Fibroblast of skin of right biceps (primary cell): ENCODE data around the gene IDH3G.
"Not testable (repeated sequence)": the region's sequence is repeated elsewhere in the genome, so short reads cannot be mapped to it uniquely, and the experiment has no call there.

Source experiments
- DNase-seq: peaks from one replicate; pipeline ENCODE4 v3.0.0-alpha.2; 2013

The IDH3G gene

GRCh38 chrX:153794018-153794896, at the start of gene IDH3G, which contains the start of gene SSR4:
Gene IDH3G, minus strand, starts transcription at chrX:153794375. Its CDS starts 49 bp downstream, at chrX:153794326.
Gene SSR4, plus strand, starts transcription at chrX:153794668. Its CDS starts 20 bp downstream, at chrX:153794688.
- peak; percentile 93 for DNase-seq

- no peak for DNase-seq
Measured at GRCh38 chrX:153836921-153837320, 42.7 kb upstream of the IDH3G start.

DNA sequence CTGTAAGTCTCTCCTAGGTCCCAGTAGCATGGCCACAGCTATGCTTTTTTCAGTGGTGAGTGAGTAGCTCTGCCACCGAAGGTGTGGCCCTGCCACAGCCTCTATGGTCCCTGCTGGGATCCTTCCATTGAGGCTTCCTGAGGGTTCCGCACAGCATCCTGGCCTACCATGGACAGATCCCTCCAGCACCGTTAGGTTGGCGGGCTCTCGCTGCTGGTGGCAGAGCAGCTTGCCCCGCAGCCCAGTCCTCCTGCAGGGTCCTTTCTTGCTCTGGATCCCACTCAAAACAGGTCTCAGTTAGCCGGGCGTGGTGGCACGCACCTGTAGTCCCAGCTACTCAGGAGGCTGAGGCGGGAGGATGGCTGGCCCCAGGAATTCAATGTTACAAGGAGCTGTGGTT, 38.6 kb upstream of the IDH3G start:
- DNase-seq, result no peak

DNA sequence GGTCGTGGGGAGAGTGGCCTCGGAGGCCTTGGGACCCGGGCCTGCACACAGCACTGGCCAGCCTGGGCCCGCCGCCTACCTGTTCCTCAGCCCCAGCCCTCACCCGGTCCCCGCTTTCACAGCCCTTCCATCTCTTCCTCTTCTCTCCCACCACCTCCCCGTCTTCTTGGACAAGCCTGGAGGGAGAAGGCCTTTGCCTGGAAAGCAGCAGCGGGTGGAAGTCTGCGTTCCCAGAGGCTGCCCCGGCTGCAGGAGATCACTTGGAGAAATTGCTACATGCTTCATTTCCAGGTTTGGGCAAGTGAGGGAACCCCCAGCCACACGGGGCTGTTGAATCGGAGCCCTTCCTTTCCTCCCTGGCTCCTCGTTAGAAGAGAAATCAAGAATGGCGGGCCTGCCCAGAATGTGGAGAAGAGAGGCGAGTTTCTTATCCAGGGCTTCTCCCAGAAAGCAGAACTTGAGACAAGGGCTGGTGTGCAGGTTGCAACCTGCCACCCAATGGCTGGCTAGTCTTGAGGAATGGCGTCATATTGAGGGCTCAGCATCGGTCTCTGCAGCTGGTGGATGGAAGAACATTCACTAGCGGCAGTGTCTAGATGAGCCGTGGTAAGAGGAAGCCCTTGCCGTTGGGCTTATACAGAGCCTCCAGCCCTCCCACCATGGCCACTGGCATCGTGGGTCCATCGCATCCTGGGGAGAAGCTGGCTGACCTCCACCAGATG, 37.4 kb upstream of the IDH3G start:
- DNase-seq, result no peak

DNA sequence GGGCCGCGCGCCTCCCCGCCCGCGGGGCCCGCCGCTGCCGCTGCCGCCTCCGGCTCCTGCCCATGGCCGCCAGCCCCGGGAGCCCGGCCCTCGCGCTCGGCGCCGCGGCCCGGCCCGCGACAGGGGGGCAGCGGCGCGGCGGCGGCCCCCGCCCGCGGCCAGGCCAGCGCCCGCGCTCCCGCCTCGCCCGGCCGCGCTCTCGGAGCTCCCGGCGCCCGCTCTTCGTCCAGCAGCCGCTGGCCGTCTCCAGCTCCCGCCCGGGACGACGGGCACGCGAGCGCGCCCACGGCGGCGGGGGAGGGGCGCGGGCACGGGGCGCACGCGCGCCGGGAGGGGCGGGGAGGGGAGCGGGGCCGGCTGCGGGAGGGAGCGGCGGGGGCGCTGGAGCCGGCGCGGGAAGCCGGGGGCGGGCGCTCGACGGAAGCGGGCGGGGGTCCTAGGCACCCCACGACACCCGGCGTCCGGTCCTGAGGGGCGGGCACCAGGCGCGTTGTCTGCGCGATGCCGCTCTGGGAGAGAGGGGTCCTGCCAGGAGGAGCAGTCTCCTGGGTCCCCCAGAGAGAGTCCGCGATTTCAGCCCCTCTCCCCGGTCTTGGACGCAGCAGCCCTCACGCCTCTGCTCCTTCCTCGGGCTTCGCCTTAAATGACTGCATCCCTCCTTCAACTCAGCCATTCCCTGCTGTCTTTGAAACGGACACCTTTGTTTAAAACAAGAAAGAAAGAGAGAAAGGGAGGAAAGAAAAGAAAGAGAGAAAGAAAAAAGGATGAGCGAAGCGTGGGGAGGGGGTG, 36.7 kb upstream of the IDH3G start:
- DNase-seq, result no peak

DNA sequence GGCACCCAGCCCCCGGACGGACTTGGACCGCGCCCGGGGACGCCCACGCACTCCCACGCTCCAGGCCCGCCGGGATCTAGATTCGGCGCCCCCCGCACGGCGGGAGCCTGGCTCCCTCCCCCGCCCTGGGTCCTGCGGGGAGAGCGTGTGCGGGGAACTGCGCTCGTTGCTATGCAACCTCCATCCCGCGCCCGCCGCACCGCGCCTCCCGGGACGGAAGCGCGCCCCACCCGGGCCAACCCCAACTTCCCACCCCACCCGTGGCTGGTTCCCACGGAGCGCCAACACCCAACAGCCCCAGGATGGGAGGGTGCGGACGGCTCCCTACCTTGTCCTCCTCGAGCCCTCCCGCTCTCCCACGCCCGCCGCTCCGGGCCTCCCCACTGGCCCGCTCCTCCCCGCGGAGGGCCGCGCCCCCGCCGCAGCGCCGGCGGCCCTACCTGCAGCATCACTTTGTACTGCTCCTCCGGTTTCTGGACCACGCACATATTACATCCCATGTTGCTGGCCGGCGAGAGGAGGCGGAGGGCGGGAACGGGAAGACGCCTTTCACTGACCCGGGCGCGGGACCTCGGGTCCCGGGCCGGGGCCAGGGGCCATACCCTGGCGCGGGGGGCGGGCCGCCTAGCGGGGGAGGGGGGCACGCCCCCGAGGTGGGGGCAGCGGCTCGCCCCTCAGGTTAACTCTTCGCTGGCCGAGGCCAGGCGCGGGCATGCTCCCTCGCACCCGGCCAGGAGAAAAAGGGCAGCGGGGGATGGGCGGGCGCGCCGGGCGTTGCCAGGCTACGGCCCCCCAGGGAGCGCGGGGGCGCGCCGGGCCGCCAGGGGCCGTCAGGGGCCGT, 35.8 kb upstream of the IDH3G start, which contains the start of gene PDZD4:
PDZD4 (minus strand) TSS at position 746 of the 841 bp plus-strand sequence; CDS start at position 500, 246 bp downstream.
- no peak for DNase-seq

- no peak for DNase-seq
Measured at GRCh38 chrX:153829549-153829798, 35.3 kb upstream of the IDH3G start.

DNA sequence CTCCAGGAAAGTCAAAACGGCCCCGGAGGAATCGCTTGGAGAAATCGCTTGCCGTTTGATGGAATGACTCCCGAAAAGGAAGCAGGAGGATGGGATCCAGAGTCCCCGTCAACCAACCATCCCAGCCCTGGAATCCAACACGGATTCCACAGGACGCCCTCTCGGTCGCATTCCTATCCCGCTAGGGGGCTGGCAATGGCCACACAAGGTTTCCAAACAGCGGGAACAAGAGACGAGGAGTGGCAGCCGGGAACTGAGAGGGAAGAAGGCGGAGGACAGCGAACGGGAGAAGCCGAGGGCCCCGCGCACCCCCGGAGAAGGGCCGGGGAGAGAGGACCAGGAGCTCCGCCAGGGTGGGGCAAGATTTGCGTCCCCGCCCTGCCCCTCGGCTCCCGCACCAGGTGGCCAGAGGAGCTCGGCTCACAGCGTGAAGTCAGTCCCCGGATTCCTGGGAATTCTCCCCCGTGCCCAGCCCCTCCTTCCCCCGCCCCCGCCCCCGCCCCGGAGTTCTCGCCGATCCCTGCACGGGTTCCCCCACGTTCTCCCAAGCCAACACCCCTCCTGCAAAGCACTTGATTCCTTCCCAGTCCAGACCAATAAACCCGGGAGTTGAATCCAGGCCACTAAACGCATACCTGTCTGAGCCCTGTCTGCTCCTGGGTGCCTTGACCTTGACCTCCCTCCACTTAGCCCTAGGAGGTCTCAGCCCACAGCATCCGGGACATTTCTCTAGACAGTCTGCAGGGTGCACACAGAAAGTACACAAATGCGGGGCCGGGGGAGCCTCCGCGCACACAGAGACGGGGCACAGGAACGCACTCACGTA, 34.8 kb upstream of the IDH3G start:
- DNase-seq, result peak; percentile 44

DNA sequence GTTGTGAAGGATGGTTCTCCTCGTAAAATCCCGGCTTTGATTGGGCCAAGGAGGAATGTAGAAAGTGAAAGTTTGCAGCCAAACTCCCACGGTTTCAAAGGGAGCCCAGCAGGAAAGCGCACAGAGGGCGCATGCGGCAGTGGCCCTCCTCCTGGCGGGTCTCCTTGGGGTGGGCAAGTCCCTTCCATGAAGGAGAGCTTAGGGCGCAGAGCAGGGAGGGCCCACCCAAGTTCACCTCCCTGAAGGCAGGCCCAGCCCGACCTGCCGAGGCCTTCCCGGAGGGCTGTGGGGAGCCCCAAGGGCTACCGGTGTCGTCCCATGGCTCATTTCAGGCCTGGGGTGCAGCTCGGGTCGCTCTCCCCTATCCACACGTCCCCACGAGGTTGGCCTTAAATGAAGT, 34.1 kb upstream of the IDH3G start:
- DNase-seq, result no peak

- no peak for DNase-seq
Measured at GRCh38 chrX:153827903-153828302, 33.7 kb upstream of the IDH3G start.

DNA sequence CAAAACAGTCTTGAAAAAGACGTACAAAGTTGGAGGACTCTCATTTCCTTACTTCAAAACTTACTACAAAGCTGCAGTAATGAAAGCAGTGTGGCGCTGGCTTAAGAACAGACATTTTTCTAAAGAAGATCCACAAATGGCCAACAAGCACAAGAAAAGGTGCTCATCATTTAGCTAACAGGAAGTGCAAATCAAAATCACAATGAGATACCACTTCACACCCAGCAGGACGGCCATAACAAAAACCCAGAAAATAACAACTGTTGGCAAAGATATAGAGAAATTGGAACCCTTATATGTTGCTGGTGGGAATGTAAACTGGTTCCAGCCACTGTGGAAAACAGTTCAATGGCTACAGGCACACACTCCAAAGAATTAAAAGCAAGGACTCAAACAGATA, 32.8 kb upstream of the IDH3G start:
- no peak for DNase-seq

DNA sequence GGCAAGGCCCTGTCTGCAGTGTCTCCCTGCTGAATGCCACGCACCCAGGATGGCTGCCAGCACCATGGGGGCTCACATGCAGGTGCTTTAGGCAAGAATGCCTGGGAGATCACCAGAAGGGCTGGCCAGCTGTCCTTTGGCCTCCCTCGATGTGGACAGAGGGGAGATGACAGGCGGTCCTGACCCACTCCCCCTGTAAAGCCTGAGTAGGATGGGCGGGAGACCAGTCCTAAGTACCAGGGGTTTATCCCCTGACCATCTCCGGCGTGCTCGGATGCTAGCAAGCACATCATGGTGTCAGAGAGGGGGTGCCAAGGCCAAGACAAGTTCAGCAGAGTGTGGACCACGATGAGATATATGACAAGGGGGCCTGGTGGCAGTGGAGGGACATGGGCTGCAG, 30.9 kb upstream of the IDH3G start:
- no peak for DNase-seq

DNA sequence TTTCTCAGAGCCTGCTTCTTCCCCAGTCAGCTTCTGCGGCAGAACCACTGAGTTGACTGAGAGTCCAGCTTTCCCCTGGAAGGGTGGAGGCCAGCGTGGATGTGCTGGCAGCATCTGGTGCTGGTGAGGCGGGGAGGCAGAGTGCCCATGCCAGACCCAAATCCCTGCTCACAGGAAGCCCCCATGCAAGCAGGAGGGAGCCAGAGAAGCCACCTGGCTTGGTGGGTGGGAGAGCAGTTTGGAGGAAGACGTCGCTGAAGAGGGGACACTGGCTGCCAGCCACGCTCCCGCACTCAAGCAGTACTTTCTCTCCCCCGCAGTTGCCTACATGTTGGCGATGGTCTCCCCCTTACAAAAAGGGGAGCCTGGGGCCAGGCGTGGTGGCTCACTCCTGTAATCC, 30.2 kb upstream of the IDH3G start:
- no peak for DNase-seq

DNA sequence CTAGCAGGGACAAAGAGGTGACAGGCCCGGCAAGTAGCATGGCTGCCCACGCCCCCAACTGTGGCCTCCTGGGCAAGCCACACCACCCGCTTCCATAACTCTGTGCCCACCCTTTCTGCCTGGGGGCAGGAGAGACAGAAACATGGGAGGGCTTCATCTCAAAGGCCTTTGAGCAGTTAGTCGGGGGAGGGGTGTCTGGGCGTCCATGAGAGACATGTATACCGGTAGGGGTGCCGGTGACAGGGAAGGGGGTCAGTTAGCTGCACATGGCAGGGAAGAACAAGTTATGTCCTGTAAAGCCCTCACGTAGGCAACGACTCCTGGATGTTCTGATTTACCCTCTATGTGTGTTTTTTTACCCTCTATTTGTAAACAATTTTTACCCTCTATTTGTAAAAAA, 26.9 kb upstream of the IDH3G start:
- no peak for DNase-seq

- DNase-seq, result no peak
Measured at GRCh38 chrX:153820601-153821000, 26.4 kb upstream of the IDH3G start.

DNA sequence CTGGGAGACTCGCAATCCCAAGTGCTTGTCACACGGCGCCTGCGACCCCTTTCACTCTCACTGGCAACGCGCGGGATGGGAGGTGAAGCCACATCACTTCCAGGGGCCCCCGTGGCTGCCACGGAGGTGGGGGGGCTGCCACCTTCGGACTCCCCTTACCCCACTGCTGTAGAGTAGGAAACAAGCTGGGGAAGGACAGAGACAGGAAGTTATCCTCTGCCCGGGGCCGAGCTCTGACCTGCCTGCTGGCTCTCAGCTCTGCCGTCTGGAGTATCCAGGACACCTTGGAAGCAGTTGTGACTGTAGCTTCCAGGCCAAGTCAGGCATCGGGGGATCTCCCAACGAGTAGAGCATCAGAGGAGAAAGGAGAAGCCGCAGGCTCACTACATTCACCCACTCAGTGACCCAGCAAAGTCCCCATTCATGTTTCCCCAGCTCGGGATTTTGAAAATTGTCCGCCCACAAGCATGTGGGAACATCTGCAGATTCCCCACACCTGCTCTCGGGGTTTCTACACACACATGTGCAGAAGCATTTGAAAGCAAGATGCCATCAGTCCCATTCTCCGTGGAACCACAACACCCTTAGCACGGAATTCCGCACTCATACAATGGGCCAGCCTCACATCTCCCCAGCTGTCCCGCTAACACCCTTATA, 25.3 kb upstream of the IDH3G start:
- DNase-seq, result no peak

GRCh38 chrX:153818571-153819383, 24.6 kb upstream of the IDH3G start:
- peak; percentile 20 for DNase-seq

- DNase-seq, result not testable (repeated sequence)
Measured at GRCh38 chrX:153818064-153818463, 23.9 kb upstream of the IDH3G start.

- DNase-seq, result no peak
Measured at GRCh38 chrX:153816831-153817690, 22.9 kb upstream of the IDH3G start.
